NCI-H1436 treated with DMSO at 0.1 percent for 48 hours (cell line): ENCODE data around the gene KIAA0930.

ENCODE experiments used
- DNase-seq: peaks from one replicate; lab custom pipeline; 2025; lab: John Stamatoyannopoulos, UW

KIAA0930 gene

DNA sequence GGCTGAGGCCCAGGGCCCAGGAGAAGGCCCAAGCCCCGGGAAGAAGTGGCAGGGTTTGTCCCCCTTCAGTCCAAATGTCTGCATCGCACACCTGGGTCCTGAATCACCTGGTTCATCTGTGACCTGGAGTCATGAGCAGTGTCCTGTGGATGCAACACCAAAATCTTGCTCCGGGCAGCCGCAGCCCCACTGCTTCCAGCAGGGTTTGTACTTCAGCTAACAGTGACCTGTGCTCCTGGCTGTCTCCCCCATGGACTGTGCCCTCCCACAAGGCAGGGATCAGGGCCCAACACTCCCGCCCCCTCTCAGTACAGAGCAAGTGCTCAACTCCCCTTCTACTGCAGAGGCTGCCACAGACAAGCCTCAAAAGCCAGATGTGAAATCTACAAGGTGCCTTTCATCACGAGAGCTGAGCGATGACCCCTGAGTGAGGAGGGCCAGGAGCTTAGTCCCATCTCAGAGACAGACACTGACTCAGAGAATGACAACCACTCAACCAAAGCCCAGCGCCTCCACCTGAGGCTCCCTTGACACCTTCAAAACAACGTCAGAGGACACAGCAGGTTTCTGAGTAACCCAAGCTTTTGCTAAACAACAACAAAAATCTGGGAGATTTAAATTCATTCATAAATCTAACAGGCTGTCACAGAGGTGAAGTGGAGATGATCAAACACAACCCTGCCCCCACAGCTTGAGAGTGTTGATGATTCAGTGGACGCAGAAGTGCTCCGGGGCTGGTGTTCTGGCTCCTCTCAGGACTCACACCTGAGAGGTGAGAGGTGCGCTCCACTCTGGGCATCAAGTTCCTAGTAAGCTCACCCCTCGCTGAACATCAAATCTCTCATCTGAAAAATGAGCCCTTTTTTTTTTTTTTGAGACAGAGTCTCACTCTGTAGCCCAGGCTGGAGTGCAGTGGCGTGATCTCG, 3.4 kb downstream of the KIAA0930 start:
- DNase-seq: no peak

DNA sequence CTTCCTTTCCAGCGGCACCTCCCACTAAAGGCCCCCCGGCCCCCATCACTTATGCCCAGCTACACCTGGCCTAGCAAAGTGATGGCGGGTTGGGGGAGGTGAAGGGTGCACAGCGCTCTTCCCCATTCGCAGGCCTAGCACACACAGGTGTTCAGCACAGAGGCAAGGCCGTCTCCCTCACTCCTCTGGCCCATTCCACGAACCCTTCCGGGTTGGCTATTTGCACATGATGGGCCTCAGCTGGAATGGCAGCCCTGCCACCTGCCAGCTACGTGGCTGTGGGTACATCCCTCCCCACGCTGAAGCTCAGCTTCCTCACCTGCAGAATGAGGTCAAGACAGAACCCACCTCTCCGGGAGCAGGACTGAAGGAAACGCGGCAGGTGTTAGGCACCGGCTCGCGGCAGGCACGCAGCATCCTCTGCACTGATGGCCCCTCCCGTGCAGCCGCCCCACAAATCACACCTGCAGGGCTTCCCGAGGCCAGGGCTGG, 4.8 kb downstream of the KIAA0930 start:
- DNase-seq: no peak

- DNase-seq: no peak
Measured at GRCh38 chr22:45235101-45235777, 5.5 kb downstream of the KIAA0930 start.

DNA sequence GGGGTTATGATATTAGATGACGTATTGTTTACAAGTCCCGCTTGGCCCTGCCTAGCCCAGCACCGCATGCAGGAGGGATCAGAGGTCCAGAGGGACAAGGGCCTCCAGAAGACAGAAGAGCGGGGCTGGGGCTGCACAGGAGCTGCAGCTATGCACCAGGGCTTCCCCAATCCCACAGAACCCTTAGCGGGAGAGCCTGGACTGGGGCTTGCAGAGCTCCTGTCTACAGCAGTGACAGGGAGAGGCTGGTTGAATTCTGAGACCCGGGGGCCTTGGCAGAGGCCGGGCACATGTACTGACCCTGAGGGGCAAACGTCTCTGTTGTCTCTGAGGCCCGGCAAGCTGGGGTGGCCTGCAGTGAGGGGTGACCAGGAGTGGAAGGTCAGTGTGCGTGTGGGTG, 6.9 kb downstream of the KIAA0930 start:
- no peak for DNase-seq

- no peak for DNase-seq
Measured at GRCh38 chr22:45233386-45233785, 7.3 kb downstream of the KIAA0930 start.

GRCh38 chr22:45231293-45231692, 9.4 kb downstream of the KIAA0930 start:
- no peak for DNase-seq

GRCh38 chr22:45230026-45230721, 10.5 kb downstream of the KIAA0930 start:
- DNase-seq: no peak

DNA sequence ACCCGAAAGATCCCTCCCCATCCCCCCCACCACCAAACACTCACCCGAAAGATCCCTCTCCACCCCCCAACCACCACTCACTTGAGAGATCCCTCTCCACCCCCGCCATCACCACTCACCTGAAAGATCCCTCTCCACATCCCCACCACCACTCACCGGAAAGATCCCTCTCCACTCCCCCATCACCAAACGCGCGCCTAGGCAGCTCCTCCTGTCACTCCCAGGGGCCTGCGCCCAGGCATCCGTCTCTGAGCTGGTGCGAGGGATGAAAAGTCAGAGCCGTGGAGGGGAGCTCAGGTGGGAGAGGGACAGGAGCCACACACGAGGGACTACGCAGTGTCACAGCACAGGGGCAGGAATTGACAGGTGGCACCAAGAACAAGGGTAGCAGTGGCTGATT, 11.5 kb downstream of the KIAA0930 start:
- no peak for DNase-seq

DNA sequence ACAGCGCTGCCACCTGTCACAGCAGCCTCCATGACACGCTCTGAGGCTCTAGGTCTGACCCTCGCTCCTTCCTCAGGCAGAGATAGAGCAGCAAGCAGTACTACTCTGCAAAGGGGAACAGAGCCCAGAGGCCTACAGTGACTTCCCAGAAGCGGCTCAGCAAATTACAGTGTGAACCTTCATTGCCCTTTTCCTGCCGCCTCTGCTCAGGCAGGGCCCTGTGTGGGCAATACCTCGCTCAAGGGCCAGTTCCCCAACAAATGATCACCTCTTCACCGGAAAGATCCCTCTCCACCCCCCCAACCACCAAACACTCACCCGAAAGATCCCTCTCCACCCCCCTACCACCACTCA, 12.3 kb downstream of the KIAA0930 start:
- no peak for DNase-seq

DNA sequence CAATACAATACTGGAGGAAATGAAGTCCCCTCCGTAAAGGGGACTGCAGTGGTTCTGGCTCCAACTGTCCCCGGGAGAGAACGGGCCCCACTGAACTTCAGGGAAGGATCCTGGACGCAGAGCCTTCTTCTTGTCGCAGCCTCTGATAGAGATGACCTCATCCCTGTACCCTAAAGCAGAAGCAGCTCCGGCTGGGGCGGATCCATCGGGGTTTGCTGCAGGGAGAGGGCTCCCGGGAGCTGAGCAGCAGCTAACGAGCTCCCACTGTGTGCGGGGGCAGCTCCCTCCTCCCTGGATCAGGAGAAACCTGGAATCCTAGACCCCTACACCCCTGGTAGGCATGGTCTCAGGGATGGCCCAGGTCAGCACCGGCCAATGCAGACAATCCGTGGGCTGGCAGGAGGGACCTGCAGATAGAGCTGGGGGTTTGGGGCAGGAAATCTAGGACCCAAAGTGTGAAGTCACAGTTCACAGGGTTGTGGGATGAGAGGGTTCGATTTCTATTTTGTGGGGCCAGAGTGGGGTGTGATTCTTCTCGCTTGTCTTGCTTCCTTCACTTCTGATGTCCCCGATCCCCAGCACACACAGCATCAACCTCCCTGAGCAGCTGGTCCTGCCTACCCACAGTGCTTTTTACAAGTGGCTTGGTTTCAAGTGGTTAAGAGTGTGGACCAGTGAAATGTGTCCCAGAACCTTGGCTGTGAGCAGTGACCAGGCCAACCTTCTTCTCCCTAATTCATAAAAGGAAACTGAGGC, 12.9 kb downstream of the KIAA0930 start:
- no peak for DNase-seq

GRCh38 chr22:45226503-45227186, 14.0 kb downstream of the KIAA0930 start:
- DNase-seq: no peak

- DNase-seq: no peak
Measured at GRCh38 chr22:45225732-45226502, 14.8 kb downstream of the KIAA0930 start.

DNA sequence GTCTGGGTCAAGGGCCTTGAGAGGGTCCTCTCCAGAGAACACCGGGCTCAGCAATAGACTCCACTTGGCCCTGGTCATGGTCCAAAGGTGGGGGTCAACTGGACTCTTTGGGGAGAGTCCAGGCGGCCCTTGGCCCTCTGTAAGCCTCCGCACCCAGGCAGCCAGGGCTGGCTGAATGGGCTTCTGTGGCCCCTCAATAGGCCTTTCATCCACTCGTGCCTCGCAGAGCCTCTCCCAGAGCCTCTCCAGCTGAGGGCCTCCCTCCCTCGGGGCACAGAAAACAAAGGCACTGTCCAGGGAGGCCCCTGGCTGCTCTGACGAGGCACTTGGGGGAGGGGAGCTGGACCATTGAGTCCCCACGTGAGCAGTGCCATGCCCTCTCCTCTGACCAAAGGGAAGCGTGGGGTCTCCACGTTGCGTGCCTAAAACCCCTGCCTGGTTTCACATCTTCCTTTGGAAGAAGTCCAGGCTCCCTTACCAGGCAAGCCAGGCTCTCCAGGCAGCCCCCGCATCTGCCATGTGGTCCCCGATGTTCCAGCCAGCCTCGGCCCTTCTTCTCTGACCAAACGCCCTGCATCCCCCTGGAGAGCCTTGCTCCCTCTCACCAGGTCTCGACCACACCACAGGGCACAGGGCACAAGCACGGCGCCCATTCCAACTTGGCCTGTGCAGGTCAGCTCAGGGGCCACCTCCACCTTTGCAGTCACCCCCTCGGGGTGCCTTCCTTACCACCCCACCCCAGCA, 15.5 kb downstream of the KIAA0930 start:
- DNase-seq: no peak

GRCh38 chr22:45224331-45224730, 16.4 kb downstream of the KIAA0930 start:
- no peak for DNase-seq

GRCh38 chr22:45223304-45224117, 17.2 kb downstream of the KIAA0930 start:
- no peak for DNase-seq

GRCh38 chr22:45221201-45221600, 19.5 kb downstream of the KIAA0930 start:
- DNase-seq: no peak

DNA sequence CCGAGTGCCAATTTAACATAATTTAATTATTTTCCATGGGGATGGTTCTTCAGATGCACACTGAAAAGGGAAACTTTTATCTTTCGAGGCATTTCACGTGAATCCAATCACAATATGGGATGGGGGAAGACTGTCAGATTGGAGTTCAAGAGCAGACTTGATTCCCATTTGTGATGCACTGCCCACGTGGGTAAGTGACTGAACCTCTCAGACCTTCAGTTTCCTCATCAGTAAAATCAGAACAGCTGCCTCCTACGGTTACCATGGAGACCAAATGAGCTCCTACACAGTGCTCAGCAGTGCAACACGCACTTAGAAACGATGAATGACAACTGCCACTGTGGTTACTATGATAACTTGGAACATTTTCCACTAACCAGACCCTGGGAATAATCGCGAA, 21.7 kb downstream of the KIAA0930 start:
- DNase-seq: no peak

DNA sequence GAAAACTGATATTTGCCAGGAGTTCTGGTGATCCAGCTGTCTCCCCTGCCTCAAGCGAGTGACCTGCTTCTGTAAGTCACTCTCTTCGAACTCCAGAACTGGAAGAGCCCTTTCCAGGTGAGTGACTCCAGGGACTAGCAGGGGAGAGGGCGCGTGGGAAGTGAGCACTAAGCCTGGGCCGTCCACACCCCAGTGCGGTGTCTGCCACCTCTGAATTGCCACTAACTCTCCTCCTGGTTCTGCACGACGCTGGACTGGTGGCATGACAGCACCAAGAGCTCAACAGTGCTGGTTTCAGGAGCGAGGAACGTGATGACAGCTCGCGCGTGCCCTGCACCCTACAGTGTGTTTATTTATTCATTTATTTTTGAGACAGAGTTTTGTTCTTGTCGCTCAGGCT, 22.9 kb downstream of the KIAA0930 start:
- no peak for DNase-seq

- no peak for DNase-seq
Measured at GRCh38 chr22:45217345-45217744, 23.3 kb downstream of the KIAA0930 start.
